ENCODE data around the gene NAALADL2. TPM values are rescaled to one million over a fixed set of nuclear protein-coding genes. Genes with fewer than 3 reads are reported as not detected.

NAALADL2 gene
- total and polyA plus RNA-seq, 9 of the 15 experiments (the other 6 are each of a cell fraction or from before 2014, with no cell fraction given): 0.29 to 1.1 (median 0.79) TPM; not detected in 1

DNA sequence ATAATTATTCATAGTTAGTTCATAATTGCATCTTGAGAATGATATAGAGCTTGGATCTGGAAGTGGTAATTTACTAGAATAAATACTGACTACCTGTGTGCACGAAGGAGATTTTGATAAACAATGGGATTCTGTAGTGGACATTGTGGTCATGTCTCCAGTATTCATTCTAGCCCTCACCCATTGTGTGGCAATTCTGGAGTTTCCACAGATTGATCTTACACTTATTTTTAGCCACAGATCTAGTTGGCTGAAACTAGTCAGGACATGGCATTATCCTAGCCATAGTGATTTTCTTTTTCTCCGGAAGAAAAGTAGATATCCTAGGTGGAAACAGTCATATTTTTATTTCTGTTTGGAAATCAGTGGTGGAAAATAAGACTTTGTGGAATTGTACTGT lies 833.1 kb downstream of the NAALADL2 start:
- POLR2A ChIA-PET: no interaction called here
- BruUV-seq (replicated peaks): no TSS peak
- Histone ChIP-seq H3K9ac (ENCODE audit: insufficient read depth in 1 of 2, low read depth in 2 of 2, low read length in 2 of 2) (no peak overlapping the region), H3K79me2 (ENCODE audit: control insufficient read depth, insufficient read depth, low read length) (no peaks in the 10 kb centered on the region), H3K27ac (ENCODE audit: extremely low read depth, low read depth, low read length) (no peak overlapping the region), H2AFZ (ENCODE audit: low read depth, low read length) (no peak overlapping the region), H3K36me3 (ENCODE audit: control insufficient read depth, insufficient read depth, low read length) (no peaks in the 10 kb centered on the region), H3K9me1 (ENCODE audit: control insufficient read depth, insufficient read depth, low read length) (no peaks in the 10 kb centered on the region), H3K4me3 (no peak overlapping the region), H3K4me1 (replicated peaks in 1 of 2; ENCODE audit: control insufficient read depth in 2 of 2, insufficient read depth in 2 of 2, low read length in 2 of 2) (no peaks in the 10 kb centered on the region), H4K20me1 (replicated peaks; ENCODE audit: control insufficient read depth, insufficient read depth, low read length) (no peaks in the 10 kb centered on the region), H3K27me3 (ENCODE audit: control insufficient read depth in 2 of 2, insufficient read depth in 2 of 2, low read length in 2 of 2) (no peaks in the 10 kb centered on the region), H3K4me2 (ENCODE audit: insufficient read depth, low read length) (no peak overlapping the region), H3K9me3 (replicated peaks; ENCODE audit: control insufficient read depth, insufficient read depth, low read depth, low read length) (no peaks in the 10 kb centered on the region)
- FAIRE-seq (no peak), DNase-seq (ENCODE audit: extremely low read depth in 1 of 4, low spot score in 3 of 4) (no peak), ATAC-seq (no peak)
- intact Hi-C loops (cut with micrococcal nuclease): no loop called here
- CTCF ChIA-PET (ENCODE audit: low intra/inter-chr PET ratio): no interaction called here
- WGBS (ENCODE audit: insufficient coverage, low coverage, missing lambda C conversion rate): 0% methylated on average over 2 of the region's 2 CpGs
- no peak for TF ChIP-seq PTRF (tag; IDR thresholded peaks at IDR 0.05)
- no peak for TF ChIP-seq CXXC5 (CRISPR knock-in tag; IDR thresholded peaks at IDR 0.05)
- no peak for TF ChIP-seq NELFE (IDR thresholded peaks at IDR 0.05; ENCODE audit: insufficient read depth, insufficient read length)
- no peak for TF ChIP-seq ID3 (CRISPR knock-in tag; IDR thresholded peaks at IDR 0.05)
- TF ChIP-seq ID3 (tag; IDR thresholded peaks at IDR 0.05): no peak
- no peak for TF ChIP-seq HCFC1 (IDR thresholded peaks at IDR 0.05; ENCODE audit: low read depth, low read length)
- no peak for TF ChIP-seq EWSR1 (IDR thresholded peaks at IDR 0.05; ENCODE audit: borderline replicate concordance, low read depth, partially characterized antibody)
- in situ Hi-C loops (cut with MboI): no loop called here

DNA sequence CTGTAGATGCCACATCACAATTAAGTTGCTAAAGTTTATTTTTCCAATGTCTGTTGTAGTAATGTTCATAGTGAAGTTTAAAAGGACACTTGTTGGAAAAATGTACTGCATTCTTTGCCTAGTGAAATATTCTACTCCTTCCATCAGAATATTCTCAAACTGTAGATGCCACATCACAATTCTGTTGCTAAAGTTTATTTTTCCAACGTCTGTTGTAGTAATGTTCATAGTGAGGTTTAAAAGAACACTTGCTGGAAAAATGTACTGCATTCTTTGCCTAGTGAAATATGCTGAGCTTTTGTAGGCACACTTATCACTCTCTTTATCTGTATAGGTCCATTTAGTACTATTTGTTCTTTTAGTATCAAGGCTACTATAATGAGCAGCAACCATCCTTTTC lies 836.1 kb downstream of the NAALADL2 start:
- H3K9me1 ChIP-seq (ENCODE audit: control insufficient read depth, insufficient read depth, low read length): no peaks in the 10 kb centered on the region
- no peaks in the 10 kb centered on the region for H4K20me1 ChIP-seq (replicated peaks; ENCODE audit: control insufficient read depth, insufficient read depth, low read length)
- H3K4me3 ChIP-seq: no peak overlapping the region
- no peaks in the 10 kb centered on the region for H3K9me3 ChIP-seq (replicated peaks; ENCODE audit: control insufficient read depth, insufficient read depth, low read depth, low read length)
- in situ Hi-C loops (cut with MboI) (no loop called here), intact Hi-C loops (cut with micrococcal nuclease) (no loop called here)
- no peaks in the 10 kb centered on the region for H3K36me3 ChIP-seq (ENCODE audit: control insufficient read depth, insufficient read depth, low read length)
- H3K4me1 ChIP-seq (replicated peaks in 1 of 2; ENCODE audit: control insufficient read depth in 2 of 2, insufficient read depth in 2 of 2, low read length in 2 of 2): no peaks in the 10 kb centered on the region
- WGBS (ENCODE audit: insufficient coverage, low coverage, missing lambda C conversion rate): 10% methylated on average over 1 of the region's 1 CpG
- TF ChIP-seq, protein P1, sequence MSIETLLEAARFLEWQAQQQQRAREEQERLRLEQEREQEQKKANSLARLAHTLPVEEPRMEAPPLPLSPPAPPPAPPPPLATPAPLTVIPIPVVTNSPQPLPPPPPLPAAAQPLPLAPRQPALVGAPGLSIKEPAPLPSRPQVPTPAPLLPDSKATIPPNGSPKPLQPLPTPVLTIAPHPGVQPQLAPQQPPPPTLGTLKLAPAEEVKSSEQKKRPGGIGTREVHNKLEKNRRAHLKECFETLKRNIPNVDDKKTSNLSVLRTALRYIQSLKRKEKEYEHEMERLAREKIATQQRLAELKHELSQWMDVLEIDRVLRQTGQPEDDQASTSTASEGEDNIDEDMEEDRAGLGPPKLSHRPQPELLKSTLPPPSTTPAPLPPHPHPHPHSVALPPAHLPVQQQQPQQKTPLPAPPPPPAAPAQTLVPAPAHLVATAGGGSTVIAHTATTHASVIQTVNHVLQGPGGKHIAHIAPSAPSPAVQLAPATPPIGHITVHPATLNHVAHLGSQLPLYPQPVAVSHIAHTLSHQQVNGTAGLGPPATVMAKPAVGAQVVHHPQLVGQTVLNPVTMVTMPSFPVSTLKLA (conservative IDR thresholded peaks at IDR 0.05): no peak
- TF ChIP-seq TAF9B (IDR thresholded peaks at IDR 0.05; ENCODE audit: partially characterized antibody) (no peak), CREB5 (CRISPR knock-in tag; IDR thresholded peaks at IDR 0.05) (no peak), POLR2B (IDR thresholded peaks at IDR 0.05; ENCODE audit: low read depth, partially characterized antibody) (no peak), SMARCB1 (IDR thresholded peaks at IDR 0.05; ENCODE audit: insufficient read length, low read depth) (no peak)
- POLR2A ChIA-PET: no interaction called here
- FAIRE-seq: no peak
- no peaks in the 10 kb centered on the region for H3K27me3 ChIP-seq (ENCODE audit: control insufficient read depth in 2 of 2, insufficient read depth in 2 of 2, low read length in 2 of 2)
- no peak overlapping the region for H3K9ac ChIP-seq (ENCODE audit: insufficient read depth in 1 of 2, low read depth in 2 of 2, low read length in 2 of 2)
- BruUV-seq (replicated peaks): no TSS peak
- ATAC-seq: no peak
- no peak overlapping the region for H3K4me2 ChIP-seq (ENCODE audit: insufficient read depth, low read length)
- H3K79me2 ChIP-seq (ENCODE audit: control insufficient read depth, insufficient read depth, low read length): no peaks in the 10 kb centered on the region
- H2AFZ ChIP-seq (ENCODE audit: low read depth, low read length): no peak overlapping the region
- no peak overlapping the region for H3K27ac ChIP-seq (ENCODE audit: extremely low read depth, low read depth, low read length)
- CTCF ChIA-PET (ENCODE audit: low intra/inter-chr PET ratio): no interaction called here
- DNase-seq (ENCODE audit: extremely low read depth in 1 of 4, low spot score in 3 of 4): no peak
